HG02798 (cell line): Measurements from ENCODE around the gene PLEKHG5.

Experiments used
- ATAC-seq: cut with Tn5 transposase; IDR thresholded peaks from one replicate; pipeline ENCODE4 v1.9.1; 2021; ENCODE audit warnings: mild to moderate bottlenecking; ENCODE audit not compliant: unreplicated experiment, poor library complexity

PLEKHG5 gene

DNA sequence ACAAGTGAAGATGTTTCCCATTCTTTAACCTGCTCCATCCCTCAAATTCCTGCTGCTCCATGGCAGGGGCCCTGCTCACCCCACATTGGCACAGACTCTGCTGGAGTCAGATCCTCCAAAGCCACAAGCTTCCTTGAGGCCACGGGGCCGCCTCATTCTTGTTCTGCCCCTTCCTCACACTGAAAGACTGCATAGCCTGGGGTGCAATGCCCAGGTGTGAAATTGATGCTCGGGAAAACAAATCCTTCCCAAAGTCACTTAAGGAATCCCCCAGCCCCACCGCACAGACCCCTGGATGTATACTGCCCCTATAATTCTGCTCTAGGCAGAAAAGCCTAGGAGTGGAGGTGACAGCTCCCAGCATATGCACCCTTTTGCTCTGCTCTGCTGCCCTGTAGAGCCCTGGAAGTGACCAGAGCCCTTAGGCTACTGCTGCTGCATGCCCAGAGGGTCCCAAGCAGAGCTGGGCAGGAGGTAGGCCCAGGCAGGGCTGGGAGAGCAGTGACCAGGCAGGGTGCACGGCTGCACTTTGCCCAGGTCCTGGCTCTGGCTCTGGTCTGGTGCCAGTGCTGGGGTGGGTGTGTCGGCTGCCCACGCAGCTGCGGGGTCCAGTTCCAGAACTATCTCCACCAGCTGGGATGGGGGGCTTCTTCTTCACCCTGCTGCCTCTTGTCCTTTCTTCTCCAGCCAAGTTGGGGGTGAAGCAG is 73.4 kb downstream of the PLEKHG5 start:
- no peak for ATAC-seq
